ENCODE data around the gene TP53RK. TPM values are rescaled to one million over a fixed set of nuclear protein-coding genes. Genes with fewer than 3 reads are reported as not detected.

TP53RK gene
- total and polyA plus RNA-seq, 2 experiments from 2014 or later, result 24.2 to 26.0 TPM

GRCh38 chr20:46647469-46647868, 41.8 kb downstream of the TP53RK start:
- no peak overlapping the region for H3K4me3 Mint-ChIP-seq
- no peak for ATAC-seq
- no peaks in the 10 kb centered on the region for H3K9me2 ChIP-seq (ENCODE audit: insufficient read depth)
- H3K4me1 Mint-ChIP-seq, result peaks cover 10% of the 10 kb centered on the region
- peaks cover 3% of the 10 kb centered on the region; the same call in 1 of the 3 replicates for H3K9me3 Mint-ChIP-seq
- H3K27ac ChIP-seq (ENCODE audit: low read depth), result no peak overlapping the region
- H2AFZ ChIP-seq, result no peak overlapping the region
- no peak overlapping the region for H3K27ac Mint-ChIP-seq
- no peaks in the 10 kb centered on the region for H3K79me2 ChIP-seq (replicated peaks; ENCODE audit: insufficient read depth)
- H3K36me3 ChIP-seq (ENCODE audit: insufficient read depth), result no peaks in the 10 kb centered on the region
- H3K36me3 Mint-ChIP-seq (ENCODE audit: low read depth), result no peaks in the 10 kb centered on the region
- TF ChIP-seq JUNB (IDR thresholded peaks at IDR 0.05; ENCODE audit: unreplicated experiment) (no peak), ETS1 (IDR thresholded peaks at IDR 0.05) (no peak), NANOG (IDR thresholded peaks at IDR 0.05; ENCODE audit: borderline replicate concordance) (no peak)
- H4K20me1 ChIP-seq (replicated peaks; ENCODE audit: insufficient read depth), result no peaks in the 10 kb centered on the region; the same call in 1 of the 2 replicates
- no peaks in the 10 kb centered on the region for H3K4me1 ChIP-seq (ENCODE audit: insufficient read depth)
- no peaks in the 10 kb centered on the region for H3F3A ChIP-seq (replicated peaks; ENCODE audit: low read depth)
- DNase-seq (ENCODE audit: low spot score), result no peak
- peaks cover 28% of the 10 kb centered on the region for H3K27me3 ChIP-seq (ENCODE audit: insufficient read depth)
- H3K27me3 Mint-ChIP-seq (ENCODE audit: insufficient read depth, low read depth, poor library complexity), result peaks cover 13% of the 10 kb centered on the region
- no peak overlapping the region for H3K4me3 ChIP-seq
- H3K4me2 ChIP-seq, result no peak overlapping the region

- Mint-ChIP-seq H3K4me3 (no peak overlapping the region), H3K27me3 (ENCODE audit: insufficient read depth, low read depth, poor library complexity) (peaks cover 13% of the 10 kb centered on the region), H3K4me1 (peaks cover 10% of the 10 kb centered on the region), H3K36me3 (ENCODE audit: low read depth) (no peaks in the 10 kb centered on the region), H3K9me3 (peaks cover 2% of the 10 kb centered on the region; the same call in 1 of the 3 replicates), H3K27ac (no peak overlapping the region)
- H2AFZ ChIP-seq, result no peak overlapping the region
- DNase-seq (ENCODE audit: low spot score) (no peak), ATAC-seq (no peak)
- H3K9me2 ChIP-seq (ENCODE audit: insufficient read depth), result no peaks in the 10 kb centered on the region
- no peaks in the 10 kb centered on the region for H3F3A ChIP-seq (replicated peaks; ENCODE audit: low read depth)
- TF ChIP-seq REST (IDR thresholded peaks at IDR 0.05; ENCODE audit: unreplicated experiment) (no peak), JUNB (IDR thresholded peaks at IDR 0.05; ENCODE audit: unreplicated experiment) (no peak), CREB1 (CRISPR knock-in tag; IDR thresholded peaks at IDR 0.05; ENCODE audit: low read depth) (no peak), ZNF331 (CRISPR knock-in tag; IDR thresholded peaks at IDR 0.05; ENCODE audit: low read depth) (no peak), POLR2AphosphoS5 (IDR thresholded peaks at IDR 0.05; ENCODE audit: low read depth) (no peak), NANOG (IDR thresholded peaks at IDR 0.05; ENCODE audit: borderline replicate concordance) (no peak), ZNF114 (CRISPR knock-in tag; IDR thresholded peaks at IDR 0.05) (no peak)
- no peaks in the 10 kb centered on the region; the same call in 1 of the 2 replicates for H4K20me1 ChIP-seq (replicated peaks; ENCODE audit: insufficient read depth)
- no peaks in the 10 kb centered on the region for H3K36me3 ChIP-seq (ENCODE audit: insufficient read depth)
- H3K4me1 ChIP-seq (ENCODE audit: insufficient read depth), result no peaks in the 10 kb centered on the region
- H3K79me2 ChIP-seq (replicated peaks; ENCODE audit: insufficient read depth), result no peaks in the 10 kb centered on the region
- no peak overlapping the region for H3K4me2 ChIP-seq
- H3K27ac ChIP-seq (ENCODE audit: low read depth), result no peak overlapping the region
- no peak overlapping the region for H3K4me3 ChIP-seq
- peaks cover 25% of the 10 kb centered on the region; the same call in 1 of the 2 replicates for H3K27me3 ChIP-seq (ENCODE audit: insufficient read depth)
Observed at GRCh38 chr20:46646659-46647380, 42.4 kb downstream of the TP53RK start.
